ENCODE results near the gene INO80E. TPM values are rescaled to one million over a fixed set of nuclear protein-coding genes. Genes with fewer than 3 reads are reported as not detected.

Gene INO80E
- total RNA-seq, 2 donors from 2014 or later, result 46.9 to 80.2 TPM

- H3K27me3 ChIP-seq, result no peaks in the 10 kb centered on the region
- H3K4me1 ChIP-seq, result peaks cover 4% of the 10 kb centered on the region
- H3K27ac ChIP-seq, result peak within 1 kb of the TSS; percentile 94
- peak within 1 kb of the TSS; percentile 78 for H3K4me3 ChIP-seq
- TF ChIP-seq CTCF (IDR thresholded peaks at IDR 0.05), result no peak
- intact Hi-C loops (cut with DNase I), result no loop called here
- H3K9ac ChIP-seq (ENCODE audit: low read depth in 2 of 2, low read length in 2 of 2), result peak within 1 kb of the TSS; percentile 77 to 95
- H3K9me3 ChIP-seq, result no peaks in the 10 kb centered on the region
- DNase-seq, result peak; percentile 90
- H3K36me3 ChIP-seq, result no peaks in the 10 kb centered on the region
These were observed 624 bp upstream of the INO80E start, which contains the start of gene HIRIP3 for GRCh38 chr16:29995324-29995910. TSS of gene HIRIP3 (minus strand) at chr16:29995617. CDS start at chr16:29995605, 12 bp downstream.

DNA sequence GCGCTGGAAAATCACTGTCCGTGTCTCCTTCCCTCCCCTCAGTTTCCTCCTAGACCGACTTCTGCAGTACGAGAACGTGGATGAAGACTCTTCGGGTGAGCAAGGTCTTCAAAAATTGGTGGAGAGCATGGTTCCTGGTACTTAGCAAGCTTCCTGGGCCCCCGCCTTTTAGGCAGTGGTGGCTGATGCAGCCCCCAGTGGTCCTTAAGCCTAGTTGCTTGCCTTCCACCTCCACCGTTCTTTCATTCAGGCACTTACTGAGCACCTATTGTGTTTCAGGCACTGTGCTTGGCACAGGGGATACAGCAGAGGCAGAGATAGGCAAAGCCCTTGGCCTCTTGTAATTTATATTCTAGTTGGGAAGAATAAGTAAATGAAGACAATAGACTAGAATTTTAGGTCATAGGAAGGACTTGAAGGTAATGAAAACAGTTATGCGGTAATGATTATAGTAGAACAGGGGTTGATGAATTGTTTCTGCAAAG, 767 bp downstream of the INO80E start:
- Histone ChIP-seq H3K4me3 (peak overlapping the region; percentile 78), H3K9me3 (no peaks in the 10 kb centered on the region), H3K27me3 (no peaks in the 10 kb centered on the region), H3K27ac (peak overlapping the region; percentile 94), H3K4me1 (peaks cover 4% of the 10 kb centered on the region), H3K36me3 (no peaks in the 10 kb centered on the region), H3K9ac (ENCODE audit: low read depth in 2 of 2, low read length in 2 of 2) (peak overlapping the region; percentile 52 to 95)
- intact Hi-C loops (cut with DNase I), result no loop called here
- no peak for DNase-seq
- no peak for TF ChIP-seq CTCF (IDR thresholded peaks at IDR 0.05)

DNA sequence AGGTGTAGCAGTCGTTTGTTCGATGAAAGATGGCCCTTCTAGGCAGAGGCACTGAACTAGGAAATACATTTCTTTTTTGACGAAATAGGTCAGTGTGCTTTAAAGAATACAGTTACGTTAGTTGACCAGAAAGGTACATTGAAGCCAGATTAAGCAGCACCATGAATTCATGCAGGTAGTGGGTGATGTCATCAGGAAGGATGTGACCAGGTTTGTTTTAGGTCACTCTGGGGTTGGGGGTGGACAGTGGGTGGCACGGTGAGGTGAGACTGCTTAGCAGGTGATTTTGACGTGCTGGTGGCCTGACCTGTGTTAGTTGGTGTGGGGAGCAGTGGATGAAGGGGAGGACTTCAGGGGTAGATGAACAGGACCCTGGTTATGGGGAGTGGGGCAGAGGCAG, 3.6 kb downstream of the INO80E start:
- Histone ChIP-seq H3K27me3 (no peaks in the 10 kb centered on the region), H3K27ac (no peak overlapping the region), H3K4me3 (no peak overlapping the region), H3K9ac (ENCODE audit: low read depth in 2 of 2, low read length in 2 of 2) (no peak overlapping the region), H3K9me3 (no peaks in the 10 kb centered on the region), H3K4me1 (peaks cover 4% of the 10 kb centered on the region), H3K36me3 (no peaks in the 10 kb centered on the region)
- TF ChIP-seq CTCF (IDR thresholded peaks at IDR 0.05), result no peak
- DNase-seq, result no peak
- intact Hi-C loops (cut with DNase I), result no loop called here

- Histone ChIP-seq H3K36me3 (no peaks in the 10 kb centered on the region), H3K27me3 (no peaks in the 10 kb centered on the region), H3K27ac (no peak overlapping the region), H3K4me1 (peaks cover 4% of the 10 kb centered on the region), H3K4me3 (no peak overlapping the region), H3K9ac (ENCODE audit: low read depth in 2 of 2, low read length in 2 of 2) (no peak overlapping the region), H3K9me3 (no peaks in the 10 kb centered on the region)
- intact Hi-C loops (cut with DNase I), result no loop called here
- DNase-seq, result no peak
- TF ChIP-seq CTCF (IDR thresholded peaks at IDR 0.05), result no peak
These were observed 4.9 kb downstream of the INO80E start for GRCh38 chr16:30000735-30001631.

DNA sequence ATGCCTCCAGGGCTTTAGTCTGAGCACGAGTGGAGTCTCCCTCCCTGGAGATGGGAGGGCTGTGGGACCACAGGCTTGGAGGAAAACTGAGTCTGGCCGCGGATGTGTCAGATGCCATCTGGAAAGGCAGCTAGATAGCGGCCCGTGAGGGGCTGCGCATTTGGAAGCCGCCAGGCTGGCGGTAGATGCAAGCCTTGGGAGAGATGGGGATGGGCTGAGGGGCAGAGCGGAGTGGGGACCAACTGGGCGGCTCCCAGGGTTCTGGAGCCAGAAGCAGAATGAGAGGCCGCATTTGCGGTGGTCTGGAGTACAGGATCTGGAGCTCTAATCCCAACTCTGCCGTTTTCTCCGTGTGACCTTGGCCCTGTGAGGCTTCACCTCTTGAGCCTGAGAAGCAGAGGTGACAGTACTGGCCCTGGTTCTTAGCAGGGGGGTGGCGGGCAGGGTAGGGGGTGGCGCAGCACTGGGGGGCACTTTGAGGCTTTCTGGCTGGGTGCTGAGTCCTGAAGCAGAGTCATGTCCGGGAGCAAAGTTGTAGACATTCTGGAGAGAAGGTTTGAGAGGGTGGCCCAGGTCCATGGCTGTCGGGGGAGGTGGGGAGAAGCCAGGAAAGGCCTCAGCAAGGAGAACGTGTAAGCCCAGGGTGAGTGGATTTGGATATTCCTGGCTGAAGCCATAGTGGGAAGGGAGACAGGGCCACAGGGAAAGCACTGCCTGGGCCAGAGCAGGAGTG, 6.7 kb downstream of the INO80E start:
- no peak for TF ChIP-seq CTCF (IDR thresholded peaks at IDR 0.05)
- H3K9ac ChIP-seq (ENCODE audit: low read depth in 2 of 2, low read length in 2 of 2), result peak overlapping the region in 1 of 2 donors; percentile 12
- no peaks in the 10 kb centered on the region for H3K4me1 ChIP-seq
- intact Hi-C loops (cut with DNase I), result no loop called here
- DNase-seq, result no peak
- H3K27ac ChIP-seq, result no peak overlapping the region
- no peak overlapping the region for H3K4me3 ChIP-seq
- H3K9me3 ChIP-seq, result no peaks in the 10 kb centered on the region
- no peaks in the 10 kb centered on the region for H3K36me3 ChIP-seq
- no peaks in the 10 kb centered on the region for H3K27me3 ChIP-seq
